Hematopoietic multipotent progenitor cell treated with erythropoietin and hydrocortisone succinate and interleukin-3 and kit ligand, for 8 days (in vitro differentiated cells): ENCODE data around the gene FAM89B.
A peak's percentile ranks its signal among the peaks of the same experiment; 100 is the strongest.

Source experiments
- DNase-seq: peaks from one replicate; pipeline ENCODE4 v3.0.0-alpha.2; 2015

The FAM89B gene

GRCh38 chr11:65591939-65592857 lies 19.9 kb downstream of the FAM89B start:
- no peak for DNase-seq

DNA sequence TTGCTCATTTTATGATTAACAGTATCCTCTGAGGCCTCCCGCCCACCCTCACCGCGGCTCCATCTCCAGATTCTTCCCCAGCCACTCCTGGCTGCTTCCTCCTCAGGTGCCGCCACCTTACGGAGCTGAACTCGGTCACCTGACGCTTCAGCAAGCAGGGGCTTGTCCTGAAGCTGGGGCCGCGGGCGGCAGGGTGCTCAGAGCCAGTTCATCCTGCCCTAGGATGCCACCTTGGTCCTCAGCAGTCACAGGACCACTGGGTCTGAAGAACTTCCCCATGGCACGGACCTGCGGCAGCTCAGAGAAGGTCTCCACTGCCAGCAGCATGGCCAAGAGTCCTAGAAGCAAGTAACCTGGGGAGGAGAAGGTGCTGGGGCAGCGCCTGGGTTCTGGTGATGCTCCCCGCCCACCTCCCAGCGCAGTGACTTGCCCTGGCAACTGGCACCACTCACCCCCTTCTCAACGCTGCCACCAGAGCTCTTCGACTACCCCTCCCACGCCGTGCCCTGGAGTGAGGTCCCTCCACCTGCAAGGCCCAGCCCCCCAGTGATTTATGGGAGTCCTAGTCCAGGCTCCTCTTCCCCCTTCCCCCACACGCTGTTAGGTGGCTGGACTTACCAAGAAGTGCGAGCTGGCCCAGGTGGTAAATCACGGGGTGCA lies 20.6 kb downstream of the FAM89B start:
- no peak for DNase-seq

DNA sequence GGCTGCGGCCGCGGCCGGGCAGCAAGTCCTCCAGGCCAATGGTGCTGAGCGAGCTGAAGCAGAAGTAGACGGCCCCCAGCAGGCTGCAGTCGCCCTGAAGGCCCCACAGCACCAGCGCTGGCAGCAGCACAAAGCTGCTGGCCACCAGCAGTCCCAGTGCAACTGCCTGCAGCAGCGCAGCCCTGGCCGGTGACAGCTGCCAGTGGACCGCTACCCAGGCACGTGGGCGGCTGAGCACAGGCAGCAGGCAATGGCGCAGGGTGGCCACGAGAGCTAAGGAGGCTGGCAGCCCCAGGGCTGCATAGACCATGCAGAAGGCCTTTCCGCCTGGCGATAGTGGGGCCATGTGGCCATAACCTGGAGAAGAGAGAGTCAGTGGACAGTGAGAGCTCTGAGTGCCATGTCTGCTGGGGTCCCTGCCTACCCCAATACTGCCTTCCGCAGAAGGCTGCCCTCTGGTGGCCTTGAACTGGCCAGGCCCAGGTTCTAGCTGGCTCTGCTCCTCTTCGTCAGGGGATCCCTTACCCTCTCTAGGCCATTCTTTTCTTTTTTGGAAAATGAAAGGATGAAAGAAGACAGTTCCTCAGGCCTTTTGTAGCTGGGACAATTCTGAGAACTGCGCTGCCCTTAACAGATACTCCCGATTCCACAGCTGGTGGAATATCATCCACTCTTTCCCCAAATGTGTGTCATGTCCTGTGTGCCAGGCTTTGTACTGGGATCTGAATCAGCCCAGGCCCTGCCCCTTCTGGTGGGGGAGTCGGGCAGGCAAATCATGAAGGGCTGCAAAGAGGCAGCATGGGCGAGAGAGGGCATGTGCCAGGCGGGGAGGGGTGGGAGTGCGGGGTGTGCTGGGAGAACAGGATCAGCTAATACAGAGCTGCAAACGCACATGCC lies 21.4 kb downstream of the FAM89B start:
- DNase-seq = peak; percentile 56

- peak; percentile 77 for DNase-seq
Observed at GRCh38 chr11:65595131-65595530, 22.8 kb downstream of the FAM89B start.

DNA sequence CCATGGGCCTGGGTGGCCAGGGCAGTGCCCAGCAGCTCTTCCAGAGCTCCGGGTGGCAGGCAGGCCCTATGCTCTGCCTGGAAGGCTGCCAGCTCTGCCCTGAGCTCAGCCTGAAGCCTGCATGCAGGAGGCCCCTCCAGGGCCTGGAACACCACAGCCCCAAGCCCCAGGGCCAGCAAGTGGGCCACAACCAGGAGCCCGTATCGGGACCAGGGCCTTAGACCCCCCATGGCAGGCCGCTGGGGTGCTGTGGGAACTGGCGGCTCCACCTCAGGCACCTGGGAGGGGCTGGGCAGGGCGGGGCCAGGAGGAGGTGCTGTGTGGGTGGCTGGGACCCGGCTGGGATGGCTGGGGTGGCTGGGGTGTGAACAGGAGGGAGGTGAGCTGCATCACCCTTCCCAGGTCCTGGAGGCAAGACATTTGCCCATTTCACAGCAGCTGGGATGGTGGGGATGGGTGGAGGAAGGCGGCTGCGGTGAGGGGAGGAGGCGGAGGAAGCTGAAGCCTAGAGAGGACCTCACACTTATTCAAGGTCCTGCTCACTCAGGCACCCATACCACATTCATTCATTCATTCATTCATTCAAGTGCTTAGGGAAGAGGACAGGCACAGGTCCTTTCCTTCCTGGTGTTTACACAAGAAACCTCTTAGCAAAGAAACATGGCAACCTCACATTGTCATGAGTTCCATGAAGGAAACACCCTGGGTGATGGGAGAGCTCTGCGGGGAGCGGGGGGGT lies 23.4 kb downstream of the FAM89B start, which contains the start of gene KCNK7:
Gene KCNK7 (minus strand): TSS at position 258 of the 739 bp plus-strand sequence. CDS start 28 bp downstream, at position 230.
- peak; percentile 52 for DNase-seq

GRCh38 chr11:65596520-65596919 lies 24.2 kb downstream of the FAM89B start:
- DNase-seq = no peak

GRCh38 chr11:65598258-65598699 lies 25.9 kb downstream of the FAM89B start:
- no peak for DNase-seq

DNA sequence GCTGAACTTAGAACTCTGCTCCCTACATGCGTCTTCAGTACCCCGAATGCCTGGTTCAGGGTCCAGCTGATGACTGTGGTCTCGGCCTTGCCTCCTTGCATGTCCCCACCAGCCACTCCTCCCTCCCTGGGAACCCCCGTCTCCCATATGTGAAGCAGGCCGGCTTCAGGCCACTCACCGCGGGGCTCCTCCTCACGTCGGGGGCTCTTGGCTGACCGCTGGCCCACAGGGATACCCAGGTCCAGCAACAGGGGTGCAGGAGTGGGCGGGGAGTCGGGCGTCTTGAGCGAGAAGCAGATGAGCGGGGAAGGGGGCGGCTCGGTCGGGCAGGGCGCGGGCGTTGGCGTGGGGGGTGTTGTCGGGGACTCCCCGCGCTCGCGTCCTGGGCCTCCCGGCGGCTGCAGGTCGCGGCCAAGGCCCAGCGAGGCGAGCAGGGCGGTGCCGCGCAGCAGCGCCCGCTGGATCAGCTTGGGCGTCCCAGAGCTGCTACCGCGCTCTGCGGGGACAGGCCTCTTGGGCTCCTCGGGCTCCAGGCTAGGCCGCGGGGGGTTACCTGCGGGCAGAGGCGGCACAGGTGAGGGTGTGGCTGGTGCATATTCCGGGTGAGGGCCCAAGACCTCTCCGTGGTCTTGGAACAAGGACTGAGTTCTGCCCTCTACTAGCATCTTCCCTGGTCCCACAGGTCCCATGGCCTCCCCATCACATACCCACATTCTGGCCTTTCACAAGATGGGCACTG lies 27.0 kb downstream of the FAM89B start:
- DNase-seq = no peak

DNA sequence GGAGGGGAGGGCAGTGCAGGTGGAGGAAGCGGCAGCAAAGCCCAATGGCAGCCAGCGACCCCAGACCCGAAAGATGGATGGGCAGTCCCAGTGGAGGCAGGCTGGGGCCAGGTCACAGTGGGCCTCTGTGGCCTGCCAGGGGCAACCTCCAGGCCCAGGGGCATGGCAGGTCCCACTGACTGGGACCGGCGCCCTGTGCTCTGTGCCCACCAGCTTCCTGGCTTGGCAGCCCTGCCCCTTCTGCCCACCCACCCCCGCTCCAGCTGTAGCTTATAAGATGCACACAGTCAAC lies 27.6 kb downstream of the FAM89B start:
- no peak for DNase-seq

GRCh38 chr11:65604258-65604657 lies 31.9 kb downstream of the FAM89B start:
- no peak for DNase-seq

DNA sequence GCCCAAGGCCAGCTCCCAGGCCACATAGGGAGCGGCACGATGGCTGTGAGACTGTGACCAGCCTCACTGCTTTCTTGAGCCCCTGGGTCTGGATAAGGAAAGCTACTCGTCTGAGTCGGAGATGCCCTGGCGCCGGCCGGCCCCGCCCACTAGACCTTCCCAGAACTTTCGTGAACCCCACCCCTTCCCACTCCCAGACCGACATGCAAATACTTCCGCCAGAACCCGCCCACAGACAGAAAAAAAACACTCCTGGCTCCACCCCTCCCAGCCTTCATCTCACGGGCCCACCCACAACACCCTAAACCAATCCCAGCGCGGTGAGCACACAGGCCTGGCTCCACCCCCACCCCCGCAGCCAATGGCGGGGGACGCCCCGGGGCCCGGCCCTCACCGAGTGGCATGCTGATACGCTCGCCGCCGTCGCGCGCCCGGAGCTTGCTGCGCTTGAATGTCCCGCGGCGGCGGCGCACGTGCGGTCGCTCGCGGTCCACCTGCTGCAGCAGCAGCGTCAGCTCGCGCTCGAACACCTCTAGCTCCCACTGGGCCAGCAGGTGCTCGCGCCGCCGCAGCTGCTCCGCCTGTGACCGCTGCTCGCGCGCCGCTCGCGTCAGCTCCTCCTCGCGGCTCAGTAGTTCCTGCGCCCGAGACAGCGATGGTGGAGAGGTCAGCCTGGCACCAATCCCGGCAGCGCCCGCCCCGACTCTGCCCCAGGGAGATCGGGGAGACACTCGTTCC lies 34.7 kb downstream of the FAM89B start:
- DNase-seq = peak; percentile 38

DNA sequence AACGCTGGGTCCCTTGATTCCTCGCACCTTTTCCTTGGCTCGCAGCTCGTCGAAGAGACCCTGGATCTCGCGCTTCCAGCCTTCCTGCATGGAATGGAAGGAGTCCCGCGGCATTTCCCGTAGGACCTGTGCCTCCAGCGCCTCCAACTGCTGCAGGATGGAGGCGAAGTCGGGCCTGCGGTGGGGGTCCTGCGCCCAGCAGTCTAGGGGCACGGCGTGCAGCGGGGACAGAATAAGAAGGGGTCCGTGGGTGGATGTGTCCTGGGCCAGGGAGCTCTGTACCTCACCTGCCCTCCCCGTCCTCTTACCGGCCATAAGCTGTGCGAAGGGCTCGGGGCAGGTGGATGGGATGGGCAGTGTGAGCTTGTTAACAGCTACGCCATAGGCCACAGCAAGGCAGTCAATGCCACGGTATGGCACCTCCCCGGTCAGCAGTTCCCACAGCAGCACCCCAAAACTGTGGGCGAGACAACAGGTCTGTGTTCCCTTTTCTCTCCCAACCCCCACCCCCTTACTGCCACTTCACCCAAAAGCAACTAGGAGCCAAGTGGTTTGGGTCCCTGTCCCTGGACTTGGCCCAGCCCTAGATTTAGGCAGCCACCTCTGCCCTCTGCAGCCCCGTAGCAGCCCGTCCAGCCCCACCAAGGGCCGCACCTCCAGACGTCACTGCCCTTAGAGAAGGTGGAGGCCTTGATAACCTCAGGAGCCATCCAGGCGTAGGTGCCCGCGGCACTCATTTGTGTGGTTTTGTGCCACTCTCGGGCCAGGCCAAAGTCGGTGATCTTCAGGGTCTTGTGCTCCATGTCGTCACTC lies 35.5 kb downstream of the FAM89B start:
- DNase-seq = no peak

- peak; percentile 86 for DNase-seq
Observed at GRCh38 chr11:65609229-65609628, 36.9 kb downstream of the FAM89B start.

- DNase-seq = no peak
Observed at GRCh38 chr11:65609665-65610064, 37.3 kb downstream of the FAM89B start.

DNA sequence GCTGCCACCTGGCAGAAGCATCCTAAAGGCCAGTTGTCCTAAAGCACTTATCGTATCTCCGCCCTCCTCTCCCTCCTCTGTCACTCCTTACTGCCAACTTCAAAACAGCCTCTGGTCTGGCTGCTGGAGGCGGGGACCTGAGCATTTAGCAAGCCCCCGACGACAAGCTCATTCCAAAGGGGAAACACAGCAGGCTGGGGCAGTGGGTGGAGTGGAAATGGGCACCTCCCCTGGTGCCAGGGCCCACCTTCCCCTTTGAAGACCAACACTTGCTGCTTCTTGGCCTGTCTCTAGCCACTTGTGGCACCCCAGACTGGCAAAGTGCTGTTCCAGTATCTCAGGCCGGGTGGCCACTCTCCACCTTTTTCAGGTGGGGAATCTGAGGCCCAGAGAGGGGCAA lies 38.1 kb downstream of the FAM89B start:
- no peak for DNase-seq

DNA sequence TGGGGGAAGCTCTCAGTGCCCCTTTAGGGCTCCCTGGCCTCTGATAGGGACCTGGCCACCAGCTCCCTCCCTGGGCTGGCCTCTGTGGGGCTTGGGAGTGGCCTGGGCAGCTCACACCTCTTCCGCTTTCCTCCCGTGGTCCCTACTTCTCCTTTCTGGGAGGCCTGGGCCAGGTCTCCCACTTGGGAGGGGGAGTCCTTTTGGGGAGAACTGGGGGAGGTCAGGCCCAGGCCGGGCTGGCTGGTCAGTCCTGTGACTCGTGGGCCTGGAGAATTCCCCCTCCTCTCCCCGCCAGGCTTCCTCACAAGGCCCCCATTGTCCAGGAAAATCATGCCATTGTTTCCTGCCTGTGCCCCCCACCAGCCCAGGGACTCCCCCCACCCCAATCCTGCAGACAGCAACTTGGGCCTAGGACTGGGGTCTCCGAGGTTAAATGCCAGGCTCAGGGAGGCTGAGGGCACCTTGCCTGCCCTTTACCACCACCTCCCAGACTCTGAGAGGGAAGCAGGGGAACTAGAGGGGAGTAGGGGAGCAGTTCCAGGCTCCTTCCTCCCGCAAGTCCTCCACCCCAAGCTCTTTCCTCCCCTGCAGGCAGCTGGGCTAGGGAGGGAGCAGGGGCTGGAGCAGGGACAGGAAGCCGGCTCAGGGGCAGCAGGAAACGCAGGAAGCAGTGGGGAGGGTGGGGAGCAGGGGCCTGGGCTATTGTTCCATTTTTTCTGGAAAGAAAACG lies 38.9 kb downstream of the FAM89B start:
- DNase-seq = peak; percentile 23

DNA sequence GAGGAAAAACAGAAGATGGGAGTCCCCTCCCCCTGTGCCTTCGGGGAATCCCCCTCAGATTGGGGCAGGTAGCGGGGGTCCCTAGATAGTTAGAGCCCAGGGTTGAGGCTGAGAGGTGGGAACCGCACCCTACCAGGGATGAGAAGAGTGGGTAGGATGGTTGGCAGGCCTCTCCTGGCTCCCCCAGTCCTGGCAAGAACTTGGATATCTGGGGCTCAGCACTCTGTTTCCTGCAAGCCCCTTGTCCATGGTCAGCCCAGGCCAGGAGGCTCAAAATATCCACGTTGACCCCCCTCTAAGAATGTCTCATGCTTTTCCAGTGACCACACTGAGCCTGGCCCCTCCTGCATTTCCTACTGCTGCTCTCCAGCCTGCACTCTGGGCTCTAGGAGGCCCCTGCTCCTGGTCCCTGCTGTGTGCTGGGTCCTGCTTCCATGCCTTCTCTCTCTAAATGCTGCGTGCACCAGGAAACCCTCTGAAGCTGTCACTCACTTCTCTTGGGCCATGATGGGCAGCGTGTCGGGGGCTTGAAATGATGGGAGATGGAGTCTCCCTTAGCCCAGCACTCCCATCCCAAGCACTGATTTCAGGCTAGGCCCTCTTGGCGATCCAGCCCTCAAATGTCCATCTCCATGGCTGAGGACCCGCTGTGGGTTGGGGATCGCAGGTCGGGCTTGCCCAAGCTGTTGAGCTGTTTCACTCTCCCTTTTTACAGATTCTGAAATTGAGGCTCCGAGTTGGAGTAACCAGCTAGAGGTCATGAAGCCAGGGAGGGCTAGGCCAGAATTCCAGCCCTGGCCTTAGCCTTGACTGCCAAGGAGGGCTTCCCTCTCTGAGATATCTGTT lies 39.6 kb downstream of the FAM89B start:
- no peak for DNase-seq

DNA sequence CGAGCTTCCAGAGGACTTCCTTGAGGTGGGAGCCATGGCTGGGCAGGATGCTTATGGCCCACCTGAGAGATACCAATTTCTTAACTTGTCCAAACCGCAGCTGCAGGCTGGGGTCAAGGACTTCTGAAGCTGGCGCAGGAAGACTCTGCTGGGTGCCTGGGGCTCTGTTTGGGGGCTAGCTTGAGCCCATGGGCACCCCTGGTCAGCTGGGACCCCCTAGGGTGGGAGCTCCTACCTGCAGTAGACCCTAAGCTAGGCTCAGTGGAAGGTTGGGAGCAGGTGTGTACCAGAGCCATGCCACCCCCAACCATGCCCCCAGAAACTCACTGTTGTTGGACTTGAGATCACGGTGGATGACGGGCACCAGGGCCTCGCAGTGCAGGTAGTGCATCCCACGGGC lies 40.4 kb downstream of the FAM89B start:
- no peak for DNase-seq
